PC-3 (cell line): ENCODE measurements around the gene FUT8. TPM values are rescaled to one million over a fixed set of nuclear protein-coding genes. Genes with fewer than 3 reads are reported as not detected.

Experiments used
- ATAC-seq: fragments of 200-7000 bp; cut with Tn5 transposase; 2 replicates; pipeline ENCODE4 v1.9.1; 2020; ENCODE audit warnings: mild to moderate bottlenecking, moderate library complexity
- BruUV-seq: library from RNA; stranded (reverse); fragments of 400-500 nt; replicated peaks from 2 replicates; lab custom pipeline; 2021; lab: Mats Ljungman, UMichigan
- CTCF ChIA-PET: fragments of 300-600 bp; sonication (Branson Sonifier 250); formaldehyde crosslinking; loops from one replicate; lab custom pipeline; 2022; ENCODE audit warnings: antibody characterized with exemption; lab: Charles Lee
- POLR2A ChIA-PET: fragments of 300-600 bp; sonication (Branson Sonifier 250); formaldehyde crosslinking; loops from one replicate; lab custom pipeline; 2022; ENCODE audit warnings: antibody characterized with exemption; ENCODE audit not compliant: unreplicated experiment; lab: Charles Lee
- DNase-seq: peaks from one replicate; pipeline ENCODE4 v3.0.0-alpha.2; 2015
- H2AFZ ChIP-seq: fragments of 300-600 bp; sonication (generic); 2 replicates; pipeline ENCODE4 v1.6.0; 2016; ENCODE audit warnings: antibody characterized with exemption, low read length
- H3F3A ChIP-seq: fragments of 300-600 bp; sonication (generic); one replicate; pipeline ENCODE4 v1.6.0; 2017; ENCODE audit warnings: antibody characterized with exemption, low read length, control low read depth, mild to moderate bottlenecking; ENCODE audit not compliant: unreplicated experiment
- H3K27ac ChIP-seq: fragments of 300-600 bp; sonication (generic); 2 replicates; pipeline ENCODE4 v1.5.1; 2016; ENCODE audit warnings: mild to moderate bottlenecking, low read length
- H3K27me3 ChIP-seq: fragments of 300-600 bp; sonication (generic); 2 replicates; pipeline ENCODE4 v1.6.1; 2016; ENCODE audit warnings: low read length, mixed read lengths
- H3K36me3 ChIP-seq: fragments of 300-600 bp; sonication (generic); 2 replicates; pipeline ENCODE4 v1.6.1; 2016; ENCODE audit warnings: low read depth, mixed run types, low read length, mixed read lengths
- H3K4me1 ChIP-seq: fragments of 300-600 bp; sonication (generic); 2 replicates; pipeline ENCODE4 v1.5.1; 2016; ENCODE audit warnings: low read length; ENCODE audit not compliant: insufficient read depth
- H3K4me2 ChIP-seq: fragments of 300-600 bp; sonication (generic); 2 replicates; pipeline ENCODE4 v1.6.0; 2016; ENCODE audit warnings: low read length
- H3K4me3 ChIP-seq: fragments of 300-600 bp; sonication (generic); 2 replicates; pipeline ENCODE4 v1.5.1; 2016; ENCODE audit warnings: mild to moderate bottlenecking, low read length, mixed read lengths
- H3K79me2 ChIP-seq: fragments of 300-600 bp; sonication (generic); 2 replicates; pipeline ENCODE4 v1.6.1; 2017; ENCODE audit warnings: low read length, mixed read lengths
- H3K9ac ChIP-seq: fragments of 300-600 bp; sonication (generic); 2 replicates; pipeline ENCODE4 v1.6.0; 2016; ENCODE audit warnings: mild to moderate bottlenecking, low read length
- H3K9me2 ChIP-seq: fragments of 300-600 bp; sonication (generic); replicated peaks from 2 replicates; pipeline ENCODE4 v1.6.1; 2016; ENCODE audit warnings: mixed run types, low read length, mixed read lengths
- H3K9me3 ChIP-seq: fragments of 300-600 bp; sonication (generic); 2 replicates; pipeline ENCODE4 v1.6.1; 2016; ENCODE audit warnings: low read length, mixed read lengths
- H4K20me1 ChIP-seq: fragments of 300-600 bp; sonication (generic); 2 replicates; pipeline ENCODE4 v1.6.1; 2016; ENCODE audit warnings: low read length, mixed read lengths
- CTCF ChIP-seq: fragments of 300-600 bp; sonication (generic); conservative IDR thresholded peaks from 2 replicates; pipeline ENCODE4 v1.5.1; 2017; ENCODE audit warnings: antibody characterized with exemption, low read depth, mild to moderate bottlenecking, low read length
- EZH2 ChIP-seq: fragments of 300-600 bp; sonication (generic); IDR thresholded peaks from one replicate; pipeline ENCODE4 v1.6.1; 2017; ENCODE audit warnings: antibody characterized with exemption, mild to moderate bottlenecking, low read length; ENCODE audit not compliant: unreplicated experiment
- EZH2phosphoT487 ChIP-seq: fragments of 300-600 bp; sonication (generic); IDR thresholded peaks from 2 replicates; pipeline ENCODE4 v1.6.1; 2018; ENCODE audit warnings: mild to moderate bottlenecking, antibody characterized with exemption, low read length, borderline replicate concordance
- intact Hi-C: fragments of 100-400 bp; cut with micrococcal nuclease; formaldehyde crosslinking; loops from 2 replicates; pipeline ENCODE4 v1.9.0; 2023
- total RNA-seq: library from RNA; depleted of rRNA; stranded (reverse); fragments of >200 nt; gene quantifications from 2 replicates; pipeline ENCODE4 v1.2.3, GENCODE V29; 2014

The FUT8 gene
- total RNA-seq, 1 experiment from 2014 or later = 132 TPM

DNA sequence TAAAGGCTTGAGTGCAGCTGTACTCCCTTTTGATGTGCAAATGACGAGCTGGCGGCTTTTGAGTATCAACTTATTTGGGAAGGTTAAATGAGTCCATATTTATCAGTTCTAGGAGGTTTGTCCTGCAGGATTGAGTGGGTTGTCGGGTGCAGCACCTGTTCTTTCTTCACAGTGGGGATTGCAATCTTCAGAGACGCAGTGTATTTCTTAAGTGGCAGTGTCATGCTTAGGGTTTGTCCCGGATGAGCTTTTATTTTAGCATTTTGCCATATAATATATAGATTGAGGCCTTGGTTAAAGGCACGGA lies 1.2 kb downstream of the FUT8 start:
- no peaks in the 10 kb centered on the region for H3K36me3 ChIP-seq
- H3K9ac ChIP-seq = peak overlapping the region; percentile 80
- H3K79me2 ChIP-seq = peaks cover 79% of the 10 kb centered on the region
- H3K27me3 ChIP-seq = no peaks in the 10 kb centered on the region
- TF ChIP-seq EZH2 (no peak), EZH2phosphoT487 (no peak), CTCF (no peak)
- DNase-seq = no peak
- H3K4me2 ChIP-seq = peak overlapping the region; percentile 84
- CTCF ChIA-PET = interaction anchor here (0.6 to 4.3 kb wide), 6 partner anchors 95 to 411 kb away, joined by 3 to 87 read pairs (median 12); no protein-coding TSS in a partner anchor
- no peak for ATAC-seq
- peak overlapping the region; percentile 86 for H3K4me3 ChIP-seq
- H4K20me1 ChIP-seq = peaks cover 11% of the 10 kb centered on the region
- intact Hi-C loops = loop anchor here (2.0 to 10.0 kb wide), 4 partner anchors 39 to 657 kb away; no protein-coding TSS in a partner anchor
- BruUV-seq = no TSS peak
- H3K27ac ChIP-seq = peak overlapping the region; percentile 56
- no peaks in the 10 kb centered on the region for H3K9me3 ChIP-seq
- H3K4me1 ChIP-seq = peaks cover 38% of the 10 kb centered on the region
- POLR2A ChIA-PET = interaction anchor here (0.6 kb wide), 1 partner anchor 110 kb away, joined by 3 read pairs; no protein-coding TSS in a partner anchor
- peak overlapping the region; percentile 59 for H2AFZ ChIP-seq
- H3K9me2 ChIP-seq = no peaks in the 10 kb centered on the region
- peaks cover 7% of the 10 kb centered on the region for H3F3A ChIP-seq

DNA sequence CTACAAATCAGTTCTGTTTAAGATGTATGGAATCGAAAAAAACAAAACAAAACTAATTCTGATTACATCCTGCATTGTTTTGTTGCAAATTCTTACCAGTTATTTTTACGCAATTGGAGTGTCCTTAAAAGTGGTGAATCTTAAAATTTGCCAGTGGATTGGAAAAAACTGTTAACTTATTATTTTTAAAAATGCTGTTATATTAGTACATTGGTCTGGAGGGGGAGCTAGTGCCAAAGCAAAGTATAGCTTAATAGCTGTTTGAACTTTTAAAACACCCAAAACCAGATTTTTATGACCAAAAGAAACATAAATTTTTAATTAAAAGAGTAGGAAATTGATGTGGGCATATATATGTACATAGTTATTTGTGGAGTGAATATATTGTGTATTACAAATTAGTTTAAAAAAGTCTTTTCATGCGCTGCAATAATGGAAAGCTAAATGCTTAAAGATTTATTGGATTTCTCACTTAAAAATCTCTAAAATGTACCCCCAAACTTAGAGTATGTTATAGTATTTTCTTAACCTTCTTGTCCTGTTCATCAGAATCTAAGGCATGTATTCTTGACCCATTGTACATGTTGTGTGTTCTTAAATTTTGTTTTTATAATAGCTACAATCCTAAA lies 2.5 kb downstream of the FUT8 start:
- peaks cover 93% of the 10 kb centered on the region for H3K79me2 ChIP-seq
- DNase-seq (peak; percentile 57), ATAC-seq (no peak)
- no peaks in the 10 kb centered on the region for H3K9me2 ChIP-seq
- H3K4me1 ChIP-seq = peaks cover 37% of the 10 kb centered on the region
- no peaks in the 10 kb centered on the region for H3K9me3 ChIP-seq
- H3K4me3 ChIP-seq = peak overlapping the region; percentile 86
- intact Hi-C loops = loop anchor here (1.0 to 10.0 kb wide), 8 partner anchors 9 to 544 kb away; no protein-coding TSS in a partner anchor
- H3K9ac ChIP-seq = peak overlapping the region; percentile 80
- H2AFZ ChIP-seq = no peak overlapping the region
- peak overlapping the region; percentile 56; the same call in 1 of the 2 replicates for H3K27ac ChIP-seq
- ChIA-PET CTCF (interaction anchor here (0.6 to 4.3 kb wide), 24 partner anchors 9 to 655 kb away, joined by 3 to 87 read pairs (median 5); no protein-coding TSS in a partner anchor), POLR2A (interaction anchor here (0.5 to 0.8 kb wide), 6 partner anchors 87 to 944 kb away, joined by 3 to 10 read pairs (median 5); no protein-coding TSS in a partner anchor)
- H4K20me1 ChIP-seq = peaks cover 11% of the 10 kb centered on the region
- peak overlapping the region; percentile 84 for H3K4me2 ChIP-seq
- no TSS peak for BruUV-seq
- peaks cover 7% of the 10 kb centered on the region for H3F3A ChIP-seq
- H3K27me3 ChIP-seq = no peaks in the 10 kb centered on the region
- no peak for TF ChIP-seq EZH2phosphoT487
- TF ChIP-seq CTCF = peak; percentile 89
- TF ChIP-seq EZH2 = no peak
- H3K36me3 ChIP-seq = no peaks in the 10 kb centered on the region
